K562 treated with DMSO at 1 percent for 48 hours (cell line): ENCODE results near the gene KCTD6. TPM values are rescaled to one million over a fixed set of nuclear protein-coding genes. Genes with fewer than 3 reads are reported as not detected.

Experiments
- total RNA-seq: library from RNA; unstranded; fragments of 300-600 nt; gene quantifications from 2 replicates; pipeline ENCODE4 v1.2.3, GENCODE V29; 2022; ENCODE audit warnings: low replicate concordance; ENCODE audit errors: extremely low read depth

KCTD6 gene
- not detected in 2 replicates for total RNA-seq

GRCh38 chr3:58491506-58492402, at the start of gene KCTD6:
Gene KCTD6, plus strand, starts transcription at chr3:58492096. Its CDS starts 6,660 bp downstream, at chr3:58498756.

GRCh38 chr3:58536501-58537411, 44.9 kb downstream of the KCTD6 start, which contains the start of gene ACOX2:
Gene ACOX2, minus strand, starts transcription at chr3:58537190. Its CDS starts 2,084 bp downstream, at chr3:58535106.

Other genes starting within 250 kb of the KCTD6 start
- gene RPP14, start 185.9 kb upstream of the KCTD6 start, total RNA-seq = not detected in 2 replicates
- gene HTD2, start 185.6 kb upstream of the KCTD6 start, total RNA-seq = not detected in 2 replicates
- not detected in 2 replicates for gene PXK, start 159.2 kb upstream of the KCTD6 start, total RNA-seq
- gene PDHB, start 58.3 kb upstream of the KCTD6 start, total RNA-seq = not detected in 2 replicates
- not detected in 2 replicates for gene ACOX2, start 45.1 kb downstream of the KCTD6 start, total RNA-seq
- gene FAM107A, start 85.3 kb downstream of the KCTD6 start, total RNA-seq = not detected in 2 replicates
- not detected in 2 replicates for gene FAM3D, start 174.7 kb downstream of the KCTD6 start, total RNA-seq